ENCODE measurements around the gene CNRIP1. TPM values are rescaled to one million over a fixed set of nuclear protein-coding genes. Genes with fewer than 3 reads are reported as not detected.

Gene CNRIP1
- total and polyA plus RNA-seq, 8 donors: 16.9 to 50.8 (median 46.0) TPM

DNA sequence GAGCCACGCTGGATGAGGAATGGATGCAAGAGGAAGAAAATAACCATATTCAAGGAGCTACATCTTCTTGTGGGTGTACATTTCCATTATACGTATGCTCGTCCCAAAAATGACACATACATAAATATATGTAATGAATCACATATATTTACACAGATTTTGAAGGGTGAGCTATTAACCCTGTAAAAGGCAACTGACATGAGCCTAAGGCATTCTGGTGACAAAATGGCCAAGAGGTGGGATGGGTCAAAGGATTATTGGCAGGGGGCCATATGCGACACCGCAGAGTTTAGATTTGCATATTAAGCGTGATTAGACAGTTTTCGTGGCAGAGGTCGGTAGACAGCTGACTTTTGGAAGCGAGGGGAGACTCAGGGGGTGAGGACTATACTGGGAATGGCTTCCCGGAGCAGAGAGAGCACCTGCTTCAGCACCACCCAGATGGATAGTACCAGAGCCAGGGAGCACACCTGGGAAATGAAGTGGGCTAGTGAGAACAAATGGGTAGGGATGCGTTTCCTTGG is 431 bp upstream of the CNRIP1 start:
- H3K9me3 ChIP-seq: no peaks in the 10 kb centered on the region
- no peaks in the 10 kb centered on the region for H3K36me3 ChIP-seq
- H3K27me3 ChIP-seq: peaks cover 0 to 36% of the 10 kb centered on the region in 2 donors
- ATAC-seq: peak; percentile 20
- no peak for TF ChIP-seq CTCF (IDR thresholded peaks at IDR 0.05)
- intact Hi-C loops (cut with DNase I): no loop called here
- peak overlapping the region; percentile 88 to 92 for H3K27ac ChIP-seq
- peak in 1 of 4 donors; percentile 22 for DNase-seq
- H3K4me3 ChIP-seq: peak overlapping the region; percentile 55 to 59
- peaks cover 0 to 29% of the 10 kb centered on the region in 2 donors for H3K4me1 ChIP-seq

GRCh38 chr2:68318914-68319397 is 793 bp downstream of the CNRIP1 start:
- H3K4me1 ChIP-seq: peaks cover 0 to 29% of the 10 kb centered on the region in 2 donors
- H3K9me3 ChIP-seq: no peaks in the 10 kb centered on the region
- H3K27me3 ChIP-seq: peaks cover 0 to 36% of the 10 kb centered on the region in 2 donors
- DNase-seq: peak in 1 of 4 donors; percentile 82
- H3K4me3 ChIP-seq: peak overlapping the region; percentile 55 to 59
- H3K36me3 ChIP-seq: no peaks in the 10 kb centered on the region
- intact Hi-C loops (cut with DNase I): no loop called here
- ATAC-seq: peak; percentile 53
- peak overlapping the region; percentile 88 to 92 for H3K27ac ChIP-seq
- no peak for TF ChIP-seq CTCF (IDR thresholded peaks at IDR 0.05)

DNA sequence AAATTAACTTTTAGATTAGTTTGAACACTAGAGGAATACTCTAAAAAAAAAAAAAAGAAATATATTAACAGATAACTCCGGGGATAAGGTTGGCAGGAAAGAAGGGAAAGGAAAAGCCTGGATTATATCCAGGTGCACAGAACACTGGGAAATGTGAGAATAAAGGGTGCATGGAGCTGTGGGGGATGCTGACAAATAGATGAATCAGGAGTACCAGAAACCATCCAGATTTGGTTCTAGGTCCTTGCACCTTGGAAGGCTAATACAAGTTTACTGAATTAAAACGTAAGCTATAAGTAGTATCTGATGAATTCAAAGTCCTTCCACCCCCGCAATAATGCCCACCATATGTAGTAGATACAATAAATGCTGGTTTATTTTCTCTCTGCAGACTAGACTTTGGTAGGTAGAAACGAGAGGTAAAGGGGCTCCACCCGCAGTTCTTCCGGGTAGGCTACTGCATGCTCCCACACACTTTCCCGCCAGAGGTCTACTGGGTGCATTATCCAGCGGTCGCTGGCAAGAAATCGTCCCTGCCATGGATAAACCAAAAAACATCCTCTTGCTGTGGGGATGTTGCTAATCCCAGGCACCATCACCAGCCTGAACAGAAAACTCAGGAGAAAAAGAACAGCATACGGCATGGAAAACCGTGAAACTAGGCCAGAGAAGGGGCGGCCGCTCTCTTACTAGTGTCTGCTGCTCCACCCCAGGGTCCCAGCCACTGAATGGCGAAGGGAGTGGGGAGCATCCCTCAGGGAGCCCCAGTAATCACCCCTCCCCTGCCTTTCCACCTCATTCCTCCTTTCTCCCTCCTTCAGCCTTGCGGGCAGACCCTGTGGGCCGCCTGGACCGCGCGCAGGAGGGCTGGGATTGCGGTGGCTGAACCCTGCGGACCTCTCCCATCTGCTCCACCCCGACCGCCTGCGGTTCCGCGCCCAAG is 1.5 kb downstream of the CNRIP1 start:
- Histone ChIP-seq H3K4me1 (peaks cover 0 to 29% of the 10 kb centered on the region in 2 donors), H3K9me3 (no peaks in the 10 kb centered on the region), H3K27me3 (peaks cover 0 to 36% of the 10 kb centered on the region in 2 donors), H3K27ac (peak overlapping the region; percentile 88 to 92), H3K36me3 (no peaks in the 10 kb centered on the region), H3K4me3 (peak overlapping the region; percentile 55 to 59)
- DNase-seq: peak in 3 of 4 donors; percentile 16 to 78 (median 34)
- intact Hi-C loops (cut with DNase I): no loop called here
- ATAC-seq: peak; percentile 8
- TF ChIP-seq CTCF (IDR thresholded peaks at IDR 0.05): no peak

- Histone ChIP-seq H3K4me3 (no peak overlapping the region), H3K27ac (no peak overlapping the region), H3K4me1 (peaks cover 0 to 29% of the 10 kb centered on the region in 2 donors), H3K36me3 (no peaks in the 10 kb centered on the region), H3K9me3 (no peaks in the 10 kb centered on the region), H3K27me3 (peaks cover 0 to 29% of the 10 kb centered on the region in 2 donors)
- TF ChIP-seq CTCF (IDR thresholded peaks at IDR 0.05): no peak
- DNase-seq (no peak), ATAC-seq (no peak)
- intact Hi-C loops (cut with DNase I): no loop called here
Observed at GRCh38 chr2:68316111-68316510, 3.6 kb downstream of the CNRIP1 start.

DNA sequence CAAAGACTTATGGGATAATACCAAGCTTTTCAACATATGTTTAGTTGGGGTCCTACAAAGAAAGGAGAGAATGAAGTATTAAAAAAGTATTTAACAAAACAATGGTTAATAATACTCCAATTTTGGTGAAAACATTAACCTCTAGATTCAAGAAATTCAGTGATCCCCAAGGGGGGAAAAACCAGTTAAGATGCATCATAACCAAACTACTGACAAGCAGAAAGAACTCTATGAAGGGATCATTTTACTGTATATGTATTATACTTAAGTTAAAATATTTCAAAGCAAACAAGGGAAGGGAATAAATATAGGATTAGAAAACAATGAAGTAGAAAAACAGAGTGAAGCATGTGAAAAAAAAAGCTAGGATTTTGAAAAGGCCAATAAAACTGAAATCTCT is 8.7 kb downstream of the CNRIP1 start:
- no peaks in the 10 kb centered on the region for H3K9me3 ChIP-seq
- intact Hi-C loops (cut with DNase I): no loop called here
- no peak for TF ChIP-seq CTCF (IDR thresholded peaks at IDR 0.05)
- H3K27ac ChIP-seq: no peak overlapping the region
- no peak for ATAC-seq
- H3K4me3 ChIP-seq: no peak overlapping the region
- DNase-seq: no peak
- H3K4me1 ChIP-seq: peaks cover 0 to 2% of the 10 kb centered on the region in 2 donors
- H3K27me3 ChIP-seq: no peaks in the 10 kb centered on the region
- no peaks in the 10 kb centered on the region for H3K36me3 ChIP-seq
